Measurements from ENCODE around the gene JAK1.

The JAK1 gene

DNA sequence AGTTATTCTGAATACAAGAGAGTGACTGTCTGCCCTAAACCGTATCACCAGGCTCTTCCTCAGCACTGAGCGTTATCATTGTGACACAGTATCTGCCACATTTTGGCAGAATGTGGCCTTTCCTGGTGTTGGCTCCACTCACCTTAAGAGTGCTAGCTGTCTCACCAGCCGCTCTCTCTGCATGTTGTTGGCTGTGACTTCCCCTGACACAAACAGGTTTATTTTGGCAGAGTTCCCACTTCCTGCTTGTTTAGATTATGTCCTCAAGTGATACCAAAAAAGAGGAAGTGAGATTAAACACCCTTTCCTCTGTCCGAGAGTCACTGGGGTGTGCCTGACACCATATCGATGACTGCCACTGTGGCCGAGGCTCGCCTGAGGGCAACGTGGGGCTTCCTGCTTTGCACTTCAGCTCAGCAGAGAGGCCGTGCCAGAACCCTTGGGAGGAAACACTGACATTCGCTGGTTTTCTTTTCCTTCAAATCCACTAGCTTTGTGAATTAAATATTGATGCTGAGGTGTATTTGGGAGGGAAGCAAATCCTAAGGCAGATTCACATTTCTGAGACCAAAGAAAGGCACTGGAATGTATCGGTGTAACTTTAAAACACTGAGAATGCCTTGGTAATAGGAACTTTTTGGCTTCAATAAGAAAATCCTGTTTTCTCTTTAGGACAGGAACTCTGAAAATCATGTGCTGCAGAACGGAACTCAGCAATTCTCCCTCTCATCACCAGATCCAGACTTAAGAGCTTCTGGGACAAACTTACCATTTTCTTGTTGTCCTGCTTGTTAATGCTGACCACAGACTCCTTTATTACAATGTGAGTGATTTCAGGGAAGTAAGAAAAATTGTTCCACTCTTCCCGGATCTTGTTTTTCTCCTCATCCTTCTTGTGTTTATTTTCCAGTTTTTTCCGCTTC lies 102.1 kb downstream of the JAK1 start:
- no peak overlapping the region for H3K4me3 ChIP-seq (ENCODE audit: low read depth, low read length)
- peak; percentile 96 for DNase-seq (ENCODE audit: low read depth)
- TF ChIP-seq, protein P1, sequence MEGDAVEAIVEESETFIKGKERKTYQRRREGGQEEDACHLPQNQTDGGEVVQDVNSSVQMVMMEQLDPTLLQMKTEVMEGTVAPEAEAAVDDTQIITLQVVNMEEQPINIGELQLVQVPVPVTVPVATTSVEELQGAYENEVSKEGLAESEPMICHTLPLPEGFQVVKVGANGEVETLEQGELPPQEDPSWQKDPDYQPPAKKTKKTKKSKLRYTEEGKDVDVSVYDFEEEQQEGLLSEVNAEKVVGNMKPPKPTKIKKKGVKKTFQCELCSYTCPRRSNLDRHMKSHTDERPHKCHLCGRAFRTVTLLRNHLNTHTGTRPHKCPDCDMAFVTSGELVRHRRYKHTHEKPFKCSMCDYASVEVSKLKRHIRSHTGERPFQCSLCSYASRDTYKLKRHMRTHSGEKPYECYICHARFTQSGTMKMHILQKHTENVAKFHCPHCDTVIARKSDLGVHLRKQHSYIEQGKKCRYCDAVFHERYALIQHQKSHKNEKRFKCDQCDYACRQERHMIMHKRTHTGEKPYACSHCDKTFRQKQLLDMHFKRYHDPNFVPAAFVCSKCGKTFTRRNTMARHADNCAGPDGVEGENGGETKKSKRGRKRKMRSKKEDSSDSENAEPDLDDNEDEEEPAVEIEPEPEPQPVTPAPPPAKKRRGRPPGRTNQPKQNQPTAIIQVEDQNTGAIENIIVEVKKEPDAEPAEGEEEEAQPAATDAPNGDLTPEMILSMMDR (IDR thresholded peaks at IDR 0.05; ENCODE audit: low read depth, low read length, missing control alignments) = no peak

DNA sequence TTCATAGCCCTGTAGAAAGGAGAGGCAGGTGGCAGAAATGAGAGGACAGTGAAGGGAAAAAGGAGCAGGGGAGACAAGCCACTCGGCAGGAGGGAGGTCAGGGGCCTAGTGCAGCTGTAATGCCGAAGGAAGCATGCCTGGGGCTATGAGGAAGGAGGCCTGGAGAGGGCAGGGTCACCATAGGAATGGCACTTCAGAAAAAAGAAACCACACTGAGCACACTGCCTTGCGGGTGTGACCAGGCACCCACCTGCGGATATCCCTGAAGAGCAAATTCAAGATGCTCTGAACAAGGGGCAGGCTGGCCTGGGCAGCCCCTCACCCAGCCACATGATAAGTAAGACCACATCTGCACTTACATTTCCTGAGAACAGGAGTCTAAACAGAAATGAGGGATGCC lies 104.7 kb downstream of the JAK1 start:
- TF ChIP-seq, protein P1 (IDR thresholded peaks at IDR 0.05; ENCODE audit: low read depth, low read length, missing control alignments) = no peak
- H3K4me3 ChIP-seq (ENCODE audit: low read depth, low read length) = no peak overlapping the region
- no peak for DNase-seq (ENCODE audit: low read depth)

DNA sequence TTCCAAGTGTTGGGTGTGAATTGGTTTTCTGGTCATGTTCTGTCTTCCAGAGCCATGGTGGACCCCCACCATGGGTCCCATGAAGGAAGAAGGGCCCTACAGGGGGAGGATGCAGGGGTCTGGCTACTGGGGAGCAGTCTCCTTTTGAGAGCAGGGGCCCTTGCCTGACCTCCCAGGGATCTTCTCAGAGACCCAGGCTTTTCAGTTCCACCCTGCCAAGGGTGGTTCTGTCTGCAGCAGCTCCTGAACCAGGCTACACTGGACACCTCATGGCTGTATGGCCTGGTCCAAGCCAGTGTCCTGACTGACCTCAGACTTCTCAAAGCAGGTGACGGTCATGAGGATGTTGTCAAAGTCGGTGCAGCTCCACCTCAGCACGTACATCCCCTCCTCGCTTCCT lies 109.0 kb downstream of the JAK1 start:
- DNase-seq (ENCODE audit: low read depth) = no peak
- no peak overlapping the region for H3K4me3 ChIP-seq (ENCODE audit: low read depth, low read length)
- TF ChIP-seq, protein P1 (IDR thresholded peaks at IDR 0.05; ENCODE audit: low read depth, low read length, missing control alignments) = no peak

GRCh38 chr1:64856553-64856952 lies 109.8 kb downstream of the JAK1 start:
- TF ChIP-seq, protein P1 (IDR thresholded peaks at IDR 0.05; ENCODE audit: low read depth, low read length, missing control alignments) = no peak
- DNase-seq (ENCODE audit: low read depth) = no peak

DNA sequence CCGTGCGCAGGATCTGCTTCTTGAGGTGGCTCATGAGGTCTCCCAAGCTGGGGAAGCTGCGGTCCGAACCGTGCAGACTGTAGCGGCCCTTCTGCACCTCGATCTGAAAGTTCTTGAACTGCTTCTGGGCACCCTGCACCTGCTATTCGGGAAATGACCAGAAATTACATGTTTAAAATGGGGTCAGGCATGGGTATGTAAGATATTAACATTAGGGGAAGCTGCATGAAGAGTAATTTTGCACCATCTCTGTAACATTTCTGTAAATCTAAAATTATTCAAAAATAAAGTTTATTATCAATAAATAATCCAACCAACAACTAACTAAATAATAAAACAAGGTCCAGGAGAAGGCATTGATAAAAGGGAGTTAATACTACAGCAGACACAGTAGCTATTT lies 110.8 kb downstream of the JAK1 start:
- TF ChIP-seq, protein P1 (IDR thresholded peaks at IDR 0.05; ENCODE audit: low read depth, low read length, missing control alignments) = no peak
- no peak for DNase-seq (ENCODE audit: low read depth)
- no peak overlapping the region for H3K4me3 ChIP-seq (ENCODE audit: low read depth, low read length)

More at GRCh38 chr1:64856553-64856952, 109.8 kb downstream of the JAK1 start:
- H3K4me3 ChIP-seq (ENCODE audit: low read depth, low read length) = no peak overlapping the region

- TF ChIP-seq, protein P1 (IDR thresholded peaks at IDR 0.05; ENCODE audit: low read depth, low read length, missing control alignments) = no peak
- no peak for DNase-seq (ENCODE audit: low read depth)
- no peak overlapping the region for H3K4me3 ChIP-seq (ENCODE audit: low read depth, low read length)
Observed at GRCh38 chr1:64854674-64855073, 111.7 kb downstream of the JAK1 start.

DNA sequence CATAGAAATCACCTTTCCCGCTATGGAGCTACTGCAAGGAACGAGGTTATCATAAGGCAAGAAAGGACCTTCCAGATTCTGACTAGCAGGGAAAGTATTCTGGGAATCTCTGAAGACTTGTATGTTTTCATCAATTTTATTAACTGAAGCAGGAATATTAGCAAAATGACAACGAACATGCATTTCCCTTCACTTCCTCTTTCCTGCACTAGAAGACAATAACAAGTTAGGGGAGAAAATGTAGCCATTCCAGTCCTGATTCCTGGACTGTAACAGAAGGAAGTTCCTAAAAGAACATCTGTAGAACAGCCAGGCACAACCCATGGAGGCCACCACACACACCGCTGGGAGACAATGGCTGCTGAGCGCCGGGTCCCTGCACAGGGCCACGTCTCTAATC lies 114.7 kb downstream of the JAK1 start:
- DNase-seq (ENCODE audit: low read depth) = no peak
- TF ChIP-seq, protein P1 (IDR thresholded peaks at IDR 0.05; ENCODE audit: low read depth, low read length, missing control alignments) = no peak
- no peak overlapping the region for H3K4me3 ChIP-seq (ENCODE audit: low read depth, low read length)
